ENCODE results near the gene DACT2.

Gene DACT2

GRCh38 chr6:168320634-168321033 lies 1.1 kb upstream of the DACT2 start:
- H3K4me2 ChIP-seq (ENCODE audit: low read length): no peak overlapping the region
- no peak overlapping the region for H2AFZ ChIP-seq (ENCODE audit: insufficient read depth, low read length, poor library complexity)
- no peak overlapping the region for H4K91ac ChIP-seq (ENCODE audit: low read depth, low read length)
- H3K18ac ChIP-seq (ENCODE audit: low read length): no peak overlapping the region
- no peak overlapping the region for H2BK120ac ChIP-seq (ENCODE audit: insufficient read depth, low read length, poor library complexity)
- no peak overlapping the region for H4K12ac ChIP-seq (ENCODE audit: low read depth, low read length)
- no peaks in the 10 kb centered on the region for H3K9me3 ChIP-seq (ENCODE audit: insufficient read depth, low read depth, low read length)
- no peak overlapping the region for H3K4ac ChIP-seq (ENCODE audit: low read depth, low read length)
- no peak overlapping the region for H2BK12ac ChIP-seq (ENCODE audit: low read length)
- no peak overlapping the region for H3K14ac ChIP-seq (ENCODE audit: low read length)
- H3K27ac ChIP-seq (ENCODE audit: low read depth, low read length): no peak overlapping the region
- H3K23ac ChIP-seq (ENCODE audit: low read length): no peak overlapping the region
- DNase-seq: peak; percentile 93 to 98
- no peak overlapping the region for H4K8ac ChIP-seq (ENCODE audit: low read depth, low read length)
- no peaks in the 10 kb centered on the region for H3K36me3 ChIP-seq (ENCODE audit: control insufficient read depth in 1 of 2, insufficient read depth in 2 of 2, low read length in 2 of 2)
- no peak overlapping the region for H3K9ac ChIP-seq (ENCODE audit: low read length)
- H2BK5ac ChIP-seq (ENCODE audit: low read depth, low read length, poor library complexity): no peak overlapping the region
- no CpG with 5 or more reads among the region's 9 CpGs for WGBS (ENCODE audit: extremely low coverage, insufficient coverage, insufficient read length)
- H3K4me3 ChIP-seq (ENCODE audit: low read depth, low read length): no peak overlapping the region
- peaks cover 19% of the 10 kb centered on the region for H3K27me3 ChIP-seq (ENCODE audit: insufficient read depth, low read length)
- no peaks in the 10 kb centered on the region for H3K79me2 ChIP-seq (ENCODE audit: control insufficient read depth, insufficient read depth, low read length, poor library complexity)
- peaks cover 5% of the 10 kb centered on the region for H3K79me1 ChIP-seq (ENCODE audit: low read length)
- no peak overlapping the region for H2AK5ac ChIP-seq (ENCODE audit: low read length)
- peaks cover 8% of the 10 kb centered on the region in 2 experiments for H3K4me1 ChIP-seq (ENCODE audit: control insufficient read depth in 1 of 2, insufficient read depth in 2 of 2, low read length in 2 of 2)

- WGBS (ENCODE audit: extremely low coverage, insufficient coverage, insufficient read length): no CpG with 5 or more reads among the region's 33 CpGs
- H4K12ac ChIP-seq (ENCODE audit: low read depth, low read length): no peak overlapping the region
- H2BK5ac ChIP-seq (ENCODE audit: low read depth, low read length, poor library complexity): peak overlapping the region; percentile 19
- H4K91ac ChIP-seq (ENCODE audit: low read depth, low read length): peak overlapping the region; percentile 5
- H3K23ac ChIP-seq (ENCODE audit: low read length): no peak overlapping the region
- peaks cover 8% of the 10 kb centered on the region for H3K79me1 ChIP-seq (ENCODE audit: low read length)
- no peaks in the 10 kb centered on the region for H3K36me3 ChIP-seq (ENCODE audit: control insufficient read depth in 1 of 2, insufficient read depth in 2 of 2, low read length in 2 of 2)
- H3K14ac ChIP-seq (ENCODE audit: low read length): peak overlapping the region; percentile 3
- no peak overlapping the region for H3K18ac ChIP-seq (ENCODE audit: low read length)
- no peak overlapping the region for H2BK120ac ChIP-seq (ENCODE audit: insufficient read depth, low read length, poor library complexity)
- no peak overlapping the region for H3K27ac ChIP-seq (ENCODE audit: low read depth, low read length)
- H2BK12ac ChIP-seq (ENCODE audit: low read length): no peak overlapping the region
- H3K9me3 ChIP-seq (ENCODE audit: insufficient read depth, low read depth, low read length): no peaks in the 10 kb centered on the region
- H3K4me2 ChIP-seq (ENCODE audit: low read length): peak overlapping the region; percentile 98
- H3K79me2 ChIP-seq (ENCODE audit: control insufficient read depth, insufficient read depth, low read length, poor library complexity): no peaks in the 10 kb centered on the region
- H4K8ac ChIP-seq (ENCODE audit: low read depth, low read length): no peak overlapping the region
- peak overlapping the region; percentile 72 for H3K4me3 ChIP-seq (ENCODE audit: low read depth, low read length)
- H2AK5ac ChIP-seq (ENCODE audit: low read length): no peak overlapping the region
- peaks cover 9 to 15% of the 10 kb centered on the region in 2 experiments for H3K4me1 ChIP-seq (ENCODE audit: control insufficient read depth in 1 of 2, insufficient read depth in 2 of 2, low read length in 2 of 2)
- H3K27me3 ChIP-seq (ENCODE audit: insufficient read depth, low read length): peaks cover 19% of the 10 kb centered on the region
- DNase-seq: peak in 1 of 2 donors; percentile 36
- H3K9ac ChIP-seq (ENCODE audit: low read length): no peak overlapping the region
- no peak overlapping the region for H3K4ac ChIP-seq (ENCODE audit: low read depth, low read length)
- H2AFZ ChIP-seq (ENCODE audit: insufficient read depth, low read length, poor library complexity): no peak overlapping the region
Observed at GRCh38 chr6:168318579-168319278, 848 bp downstream of the DACT2 start.

GRCh38 chr6:168318090-168318489 lies 1.5 kb downstream of the DACT2 start:
- Histone ChIP-seq H3K79me2 (ENCODE audit: control insufficient read depth, insufficient read depth, low read length, poor library complexity) (no peaks in the 10 kb centered on the region), H3K27ac (ENCODE audit: low read depth, low read length) (no peak overlapping the region), H3K4me3 (ENCODE audit: low read depth, low read length) (no peak overlapping the region), H3K79me1 (ENCODE audit: low read length) (peaks cover 12% of the 10 kb centered on the region), H3K14ac (ENCODE audit: low read length) (no peak overlapping the region), H3K36me3 (ENCODE audit: control insufficient read depth in 1 of 2, insufficient read depth in 2 of 2, low read length in 2 of 2) (no peaks in the 10 kb centered on the region), H3K4ac (ENCODE audit: low read depth, low read length) (no peak overlapping the region), H3K9ac (ENCODE audit: low read length) (no peak overlapping the region), H4K8ac (ENCODE audit: low read depth, low read length) (no peak overlapping the region), H3K27me3 (ENCODE audit: insufficient read depth, low read length) (peaks cover 19% of the 10 kb centered on the region), H3K23ac (ENCODE audit: low read length) (no peak overlapping the region), H3K18ac (ENCODE audit: low read length) (no peak overlapping the region), H2AK5ac (ENCODE audit: low read length) (no peak overlapping the region), H3K9me3 (ENCODE audit: insufficient read depth, low read depth, low read length) (no peaks in the 10 kb centered on the region), H2BK12ac (ENCODE audit: low read length) (no peak overlapping the region), H2AFZ (ENCODE audit: insufficient read depth, low read length, poor library complexity) (no peak overlapping the region), H3K4me2 (ENCODE audit: low read length) (no peak overlapping the region), H4K91ac (ENCODE audit: low read depth, low read length) (no peak overlapping the region), H2BK120ac (ENCODE audit: insufficient read depth, low read length, poor library complexity) (no peak overlapping the region), H3K4me1 (ENCODE audit: control insufficient read depth in 1 of 2, insufficient read depth in 2 of 2, low read length in 2 of 2) (peaks cover 12 to 21% of the 10 kb centered on the region in 2 experiments), H4K12ac (ENCODE audit: low read depth, low read length) (no peak overlapping the region), H2BK5ac (ENCODE audit: low read depth, low read length, poor library complexity) (no peak overlapping the region)
- DNase-seq: no peak
- WGBS (ENCODE audit: extremely low coverage, insufficient coverage, insufficient read length): no CpG with 5 or more reads among the region's 12 CpGs

DNA sequence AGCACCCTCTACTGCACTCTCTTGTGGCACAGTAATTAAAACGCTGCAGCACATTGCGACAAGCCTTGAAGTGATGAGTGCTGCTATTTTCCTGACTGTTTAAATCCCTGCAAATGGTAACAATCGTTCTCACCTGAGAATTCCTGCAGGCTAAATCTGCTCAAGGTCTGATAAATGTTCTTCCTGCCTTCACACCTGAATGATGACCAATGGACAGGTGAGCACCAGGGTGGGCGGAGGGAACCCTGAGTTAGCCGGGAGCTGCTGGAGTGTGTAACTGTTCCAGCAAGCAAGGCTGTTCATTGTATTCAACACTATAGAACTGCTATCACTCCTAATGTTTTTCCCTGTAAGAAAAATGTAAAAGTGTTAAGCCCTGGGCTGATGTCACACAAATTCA lies 4.0 kb downstream of the DACT2 start:
- no CpG with 5 or more reads among the region's 5 CpGs for WGBS (ENCODE audit: extremely low coverage, insufficient coverage, insufficient read length)
- Histone ChIP-seq H2AK5ac (ENCODE audit: low read length) (no peak overlapping the region), H3K18ac (ENCODE audit: low read length) (no peak overlapping the region), H2BK5ac (ENCODE audit: low read depth, low read length, poor library complexity) (no peak overlapping the region), H2AFZ (ENCODE audit: insufficient read depth, low read length, poor library complexity) (no peak overlapping the region), H3K4me2 (ENCODE audit: low read length) (no peak overlapping the region), H3K27ac (ENCODE audit: low read depth, low read length) (no peak overlapping the region), H3K14ac (ENCODE audit: low read length) (no peak overlapping the region), H3K4me1 (ENCODE audit: control insufficient read depth in 1 of 2, insufficient read depth in 2 of 2, low read length in 2 of 2) (peaks cover 12 to 21% of the 10 kb centered on the region in 2 experiments), H2BK12ac (ENCODE audit: low read length) (no peak overlapping the region), H3K36me3 (ENCODE audit: control insufficient read depth in 1 of 2, insufficient read depth in 2 of 2, low read length in 2 of 2) (no peaks in the 10 kb centered on the region), H4K8ac (ENCODE audit: low read depth, low read length) (no peak overlapping the region), H3K27me3 (ENCODE audit: insufficient read depth, low read length) (peaks cover 15% of the 10 kb centered on the region), H4K12ac (ENCODE audit: low read depth, low read length) (no peak overlapping the region), H3K23ac (ENCODE audit: low read length) (no peak overlapping the region), H2BK120ac (ENCODE audit: insufficient read depth, low read length, poor library complexity) (no peak overlapping the region), H3K4me3 (ENCODE audit: low read depth, low read length) (no peak overlapping the region), H3K79me2 (ENCODE audit: control insufficient read depth, insufficient read depth, low read length, poor library complexity) (no peaks in the 10 kb centered on the region), H3K9ac (ENCODE audit: low read length) (no peak overlapping the region), H3K4ac (ENCODE audit: low read depth, low read length) (no peak overlapping the region), H4K91ac (ENCODE audit: low read depth, low read length) (no peak overlapping the region), H3K9me3 (ENCODE audit: insufficient read depth, low read depth, low read length) (no peaks in the 10 kb centered on the region), H3K79me1 (ENCODE audit: low read length) (peaks cover 12% of the 10 kb centered on the region)
- no peak for DNase-seq

Data from trophoblast cell (in vitro differentiated cells and primary cell).